Spleen (tissue), 11 donors: ENCODE results near the gene MOGAT3. TPM values are rescaled to one million over a fixed set of nuclear protein-coding genes. Genes with fewer than 3 reads are reported as not detected.
"Not testable (repeated sequence)": the region's sequence is repeated elsewhere in the genome, so short reads cannot be mapped to it uniquely, and the experiment has no call there.

ENCODE experiments used
- DNase-seq: peaks from one replicate; pipeline ENCODE4 v3.0.0-alpha.2; 2020
- H3K27ac ChIP-seq, 8 donors: fragments of 200-600 bp; sonication (generic) in 7 of 8; 1 replicate in 4 of 8; 2 replicates in 4 of 8; pipeline versions ENCODE4 v1.5.0 to v1.8.0; 2016 to 2021; ENCODE audit warnings: inconsistent platforms in 4 of 8, mild to moderate bottlenecking in 4 of 8, moderate library complexity in 1 of 8
- H3K27me3 ChIP-seq, 7 donors: fragments of 200-600 bp; sonication (generic) in 6 of 7; replicated peaks in 1 of 7; 1 replicate in 4 of 7; 2 replicates in 3 of 7; pipeline versions ENCODE4 v1.5.0 to v1.8.0; 2016 to 2021; ENCODE audit warnings: inconsistent platforms in 3 of 7, mild to moderate bottlenecking in 1 of 7
- H3K36me3 ChIP-seq, 6 donors: fragments of 200-600 bp; sonication (generic) in 5 of 6; 1 replicate in 4 of 6; 2 replicates in 2 of 6; pipeline versions ENCODE4 v1.5.0 to v1.8.0; 2016 to 2021; ENCODE audit warnings: inconsistent platforms in 2 of 6
- H3K4me1 ChIP-seq, 6 donors: fragments of 200-600 bp; sonication (generic) in 5 of 6; 1 replicate in 3 of 6; 2 replicates in 3 of 6; pipeline versions ENCODE4 v1.5.0 to v1.8.0; 2016 to 2021; ENCODE audit warnings: inconsistent platforms in 3 of 6
- H3K4me3 ChIP-seq, 8 donors: fragments of 200-600 bp; sonication (generic) in 7 of 8; 1 replicate in 4 of 8; 2 replicates in 4 of 8; pipeline versions ENCODE4 v1.5.0 to v1.8.0; 2016 to 2021; ENCODE audit warnings: inconsistent platforms in 4 of 8, mild to moderate bottlenecking in 4 of 8, moderate library complexity in 2 of 8
- H3K9me3 ChIP-seq, 8 donors: fragments of 200-600 bp; sonication (generic) in 7 of 8; 1 replicate in 4 of 8; 2 replicates in 4 of 8; pipeline versions ENCODE4 v1.5.0 to v1.8.0; 2016 to 2021; ENCODE audit warnings: inconsistent platforms in 4 of 8
- CTCF ChIP-seq, 11 experiments: fragments of 200-600 bp in 7 of 11; fragments of 450-650 bp in 4 of 11; sonication (generic) in 4 of 11; IDR thresholded peaks in 8 of 11; conservative IDR thresholded peaks in 3 of 11; 1 replicate in 7 of 11; 2 replicates in 4 of 11; pipeline versions ENCODE4 v1.4.0 to v1.8.0; 2016 to 2021; ENCODE audit warnings: antibody characterized with exemption in 11 of 11, inconsistent platforms in 4 of 11, mild to moderate bottlenecking in 1 of 11
- POLR2A ChIP-seq, 3 donors: fragments of 450-650 bp; IDR thresholded peaks; one replicate each; pipeline ENCODE4 v1.5.1; 2017; ENCODE audit warnings: antibody characterized with exemption in 3 of 3, mild to moderate bottlenecking in 1 of 3
- POLR2AphosphoS5 ChIP-seq, 3 donors: sonication (generic); formaldehyde crosslinking; IDR thresholded peaks; one replicate each; pipeline ENCODE4 v1.5.1; 2017; ENCODE audit warnings: antibody characterized with exemption in 3 of 3
- WGBS, 5 donors: extraction: QIAGEN DNeasy Blood & Tissue Kit in 3 of 5; methylation state at CpG; one replicate each; pipeline versions ENCODE4 v1.1.5 to v1.1.7; 2013 to 2018; 5-methylcytosine and 5-hydroxymethylcytosine counted together
- intact Hi-C: fragments of 100-400 bp; cut with DNase I; formaldehyde crosslinking; loops from one replicate; pipeline ENCODE4 v1.15.0; 2023; ENCODE audit warnings: low total_unique reads
- polyA plus RNA-seq, 3 donors: library from polyadenylated mRNA; stranded (reverse); fragments of 200-250 nt; gene quantifications; one replicate each; pipeline ENCODE4 v1.2.1, GENCODE V29; 2013
- total RNA-seq, 7 donors: library from RNA; depleted of rRNA in 3 of 7; stranded (reverse); fragments of >200 nt in 3 of 7; fragmentation: NEBNext Ultra II Directional in 4 of 7; extraction: Animal tissue kit (Norgen Biotek cat#: 25700) in 4 of 7; gene quantifications; one replicate each; pipeline versions ENCODE4 v1.1.0 to v1.2.1, GENCODE V29; 2016 to 2021
- donor health status: healthy with polysubstance abuse.
- donor health status: DM: no; HTN: no; CAD: no; lungs with moderate emphysema.
- donor health status: DM: no; HTN: no; CAD: no.
- donor health status: Bipolar disorder and iron deficiency.
- donor health status: healthy.
- donor health status: DM: no; HTN: no; CAD: no.
- donor health status: DM: yes; HTN: yes; CAD: no.

Gene MOGAT3
- total and polyA plus RNA-seq, 10 donors, result not detected

DNA sequence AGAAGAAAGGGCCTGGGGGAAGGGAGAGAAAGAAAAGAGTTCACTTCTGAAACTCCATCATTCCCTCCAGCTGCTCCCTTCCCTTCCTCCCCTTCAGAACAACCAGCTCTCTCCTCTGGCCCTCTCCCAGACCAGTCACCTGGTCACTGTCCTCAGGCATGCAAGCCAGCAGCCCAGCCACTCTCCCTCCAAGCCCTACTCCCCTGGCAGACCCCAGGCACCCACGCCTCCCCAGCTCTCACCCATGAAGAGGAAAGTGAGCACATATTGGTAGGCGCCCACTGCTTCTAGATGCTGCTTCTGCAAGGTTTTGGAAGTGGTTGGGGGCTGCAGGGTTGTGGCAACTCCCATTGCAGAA is 353 bp downstream of the MOGAT3 start:
- WGBS, 5 donors, result 73 to 88% (median 83%) methylated on average over 2 of the region's 2 CpGs
- H3K4me3 ChIP-seq, result no peak overlapping the region
- no peaks in the 10 kb centered on the region for H3K36me3 ChIP-seq
- intact Hi-C loops, result no loop called here
- peaks cover 4 to 68% (median 25%) of the 10 kb centered on the region in 7 donors for H3K27me3 ChIP-seq
- peaks cover 0 to 41% (median 26%) of the 10 kb centered on the region in 6 donors for H3K4me1 ChIP-seq
- no peak for TF ChIP-seq POLR2A (IDR thresholded peaks at IDR 0.05)
- TF ChIP-seq CTCF (IDR thresholded peaks at IDR 0.05 in 8 of 11, conservative IDR thresholded peaks at IDR 0.05 in 3 of 11), result no peak
- TF ChIP-seq POLR2AphosphoS5 (IDR thresholded peaks at IDR 0.05), result no peak
- no peak for DNase-seq
- H3K27ac ChIP-seq, result no peak overlapping the region
- H3K9me3 ChIP-seq, result no peaks in the 10 kb centered on the region

DNA sequence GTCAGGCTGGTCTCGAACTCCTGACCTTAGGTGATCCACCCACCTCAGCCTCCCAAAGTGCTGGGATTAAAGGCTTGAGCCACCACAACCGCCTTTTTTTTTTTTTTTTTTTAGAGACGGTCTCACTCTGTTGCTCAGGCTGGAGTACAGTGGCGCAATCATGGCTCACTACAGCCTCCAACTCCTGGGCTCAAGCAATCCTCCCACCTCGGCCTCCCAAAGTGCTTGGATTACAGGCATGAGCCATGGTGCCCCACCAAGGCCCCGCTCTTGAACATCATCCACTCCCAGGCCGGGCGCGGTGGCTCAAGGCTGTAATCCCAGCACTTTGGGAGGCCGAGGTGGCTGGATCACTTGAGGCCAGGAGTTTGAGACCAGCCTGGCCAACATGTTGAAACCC is 1.3 kb downstream of the MOGAT3 start:
- 91 to 94% (median 94%) methylated on average over 10 of the region's 10 CpGs for WGBS, 5 donors
- DNase-seq, H3K4me3 ChIP-seq, H3K36me3 ChIP-seq, H3K9me3 ChIP-seq, H3K27ac ChIP-seq: not testable (repeated sequence)
- peaks cover 0 to 37% (median 26%) of the 10 kb centered on the region in 6 donors for H3K4me1 ChIP-seq
- intact Hi-C loops, result loop anchor here (10.0 kb wide), 1 partner anchor 55 kb away; no protein-coding TSS in a partner anchor
- peaks cover 4 to 74% (median 25%) of the 10 kb centered on the region in 7 donors for H3K27me3 ChIP-seq

- 66 to 80% (median 75%) methylated on average over 14 of the region's 14 CpGs for WGBS, 5 donors
- no peak overlapping the region for H3K27ac ChIP-seq
- intact Hi-C loops, result loop anchor here (10.0 kb wide), 1 partner anchor 54 kb away; no protein-coding TSS in a partner anchor
- no peak for DNase-seq
- no peak overlapping the region for H3K4me3 ChIP-seq
- H3K4me1 ChIP-seq, result peaks cover 0 to 27% (median 19%) of the 10 kb centered on the region in 6 donors
- TF ChIP-seq CTCF (IDR thresholded peaks at IDR 0.05 in 8 of 11, conservative IDR thresholded peaks at IDR 0.05 in 3 of 11) (no peak), POLR2A (IDR thresholded peaks at IDR 0.05) (no peak), POLR2AphosphoS5 (IDR thresholded peaks at IDR 0.05) (no peak)
- peaks cover 4 to 73% (median 25%) of the 10 kb centered on the region in 7 donors for H3K27me3 ChIP-seq
- no peaks in the 10 kb centered on the region for H3K36me3 ChIP-seq
- H3K9me3 ChIP-seq, result no peaks in the 10 kb centered on the region
These were observed 2.4 kb downstream of the MOGAT3 start for GRCh38 chr7:101198476-101198875.

DNA sequence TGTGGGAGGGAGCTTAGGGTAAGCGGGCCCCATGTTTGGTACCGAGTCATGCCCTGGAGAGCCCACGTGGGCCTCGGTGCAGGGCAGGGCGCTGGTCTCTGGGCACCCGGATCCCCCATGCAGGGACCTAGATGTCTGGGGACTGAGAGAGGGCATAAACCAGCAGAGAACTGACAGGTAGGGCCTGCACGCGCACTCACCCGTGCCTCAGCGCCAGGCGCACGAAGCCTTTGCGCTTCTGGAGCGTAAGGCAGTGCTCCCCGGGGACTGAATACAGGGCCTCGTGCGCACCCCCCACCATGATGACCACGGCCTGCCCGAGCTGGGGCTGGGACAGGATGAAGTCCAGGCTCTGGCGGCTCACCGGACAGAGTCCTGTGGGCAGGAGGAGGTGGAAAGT is 2.8 kb downstream of the MOGAT3 start:
- intact Hi-C loops, result loop anchor here (10.0 kb wide), 1 partner anchor 53 kb away; no protein-coding TSS in a partner anchor
- TF ChIP-seq CTCF (IDR thresholded peaks at IDR 0.05 in 8 of 11, conservative IDR thresholded peaks at IDR 0.05 in 3 of 11) (no peak), POLR2AphosphoS5 (IDR thresholded peaks at IDR 0.05) (no peak), POLR2A (IDR thresholded peaks at IDR 0.05) (no peak)
- H3K4me1 ChIP-seq, result peaks cover 0 to 22% (median 15%) of the 10 kb centered on the region in 6 donors
- no peak for DNase-seq
- H3K27ac ChIP-seq, result no peak overlapping the region
- 74 to 84% (median 78%) methylated on average over 14 to 21 of the region's 21 CpGs for WGBS, 5 donors
- no peaks in the 10 kb centered on the region for H3K36me3 ChIP-seq
- peaks cover 4 to 68% (median 25%) of the 10 kb centered on the region in 7 donors for H3K27me3 ChIP-seq
- no peaks in the 10 kb centered on the region for H3K9me3 ChIP-seq
- no peak overlapping the region for H3K4me3 ChIP-seq
